Activated CD4-positive, CD25-positive, alpha-beta regulatory T cell treated with anti-CD3 and anti-CD28 coated beads, Interleukin-2, amount 50 U/mL, for 24 hours (primary cell): ENCODE data around the gene B4GALT1.
A peak's percentile ranks its signal among the peaks of the same experiment; 100 is the strongest.
"Not testable (repeated sequence)": the region's sequence is repeated elsewhere in the genome, so short reads cannot be mapped to it uniquely, and the experiment has no call there.

ENCODE experiments used
- ATAC-seq, 2 donors: fragments of 150-1000 bp; cut with Tn5 transposase; one replicate each; pipeline ENCODE4 v1.10.0; 2021; ENCODE audit warnings: mild to moderate bottlenecking in 1 of 2, moderate library complexity in 1 of 2

Gene B4GALT1

GRCh38 chr9:33101104-33101951 lies 65.8 kb downstream of the B4GALT1 start:
- no peak for ATAC-seq

- no peak for ATAC-seq
Observed at GRCh38 chr9:33099754-33100153, 67.4 kb downstream of the B4GALT1 start.

- no peak for ATAC-seq
Observed at GRCh38 chr9:33097192-33097591, 69.9 kb downstream of the B4GALT1 start.

- ATAC-seq: no peak
Observed at GRCh38 chr9:33092634-33093033, 74.5 kb downstream of the B4GALT1 start.

GRCh38 chr9:33085672-33086071 lies 81.5 kb downstream of the B4GALT1 start:
- not testable (repeated sequence) for ATAC-seq

GRCh38 chr9:33082538-33083326 lies 84.4 kb downstream of the B4GALT1 start:
- no peak for ATAC-seq

- no peak for ATAC-seq
Observed at GRCh38 chr9:33082128-33082527, 85.0 kb downstream of the B4GALT1 start.

- peak; percentile 41 to 47 for ATAC-seq
Observed at GRCh38 chr9:33081128-33081851, 85.8 kb downstream of the B4GALT1 start.

GRCh38 chr9:33080534-33080933 lies 86.6 kb downstream of the B4GALT1 start:
- no peak for ATAC-seq

- ATAC-seq: peak; percentile 98 to 99
Observed at GRCh38 chr9:33076046-33077004, 90.8 kb downstream of the B4GALT1 start, which contains the start of gene SMU1. Gene SMU1 (minus strand): TSS chr9:33076674. CDS start chr9:33076608, 66 bp downstream.

GRCh38 chr9:33068991-33069390 lies 98.1 kb downstream of the B4GALT1 start:
- ATAC-seq: no peak

GRCh38 chr9:33065157-33066076 lies 101.7 kb downstream of the B4GALT1 start:
- no peak for ATAC-seq
